ENCODE results near the gene LRRC8A.
"Not testable (repeated sequence)": the region's sequence is repeated elsewhere in the genome, so short reads cannot be mapped to it uniquely, and the experiment has no call there.

LRRC8A gene

GRCh38 chr9:128923493-128923883, 41.6 kb downstream of the LRRC8A start:
- DNase-seq = no peak

- peak; percentile 60 for DNase-seq
Measured at GRCh38 chr9:128927731-128928411, 45.9 kb downstream of the LRRC8A start.

GRCh38 chr9:128928624-128929023, 46.7 kb downstream of the LRRC8A start:
- DNase-seq = no peak

- DNase-seq = no peak
Measured at GRCh38 chr9:128929560-128929959, 47.6 kb downstream of the LRRC8A start.

GRCh38 chr9:128933731-128934130, 51.8 kb downstream of the LRRC8A start:
- no peak for DNase-seq

GRCh38 chr9:128936171-128936865, 54.4 kb downstream of the LRRC8A start:
- DNase-seq = no peak

GRCh38 chr9:128937310-128938165, 55.6 kb downstream of the LRRC8A start:
- no peak for DNase-seq

GRCh38 chr9:128940271-128940921, 58.5 kb downstream of the LRRC8A start:
- no peak for DNase-seq

- DNase-seq = no peak
Measured at GRCh38 chr9:128940946-128941755, 59.2 kb downstream of the LRRC8A start.

- no peak for DNase-seq
Measured at GRCh38 chr9:128943832-128944620, 62.1 kb downstream of the LRRC8A start.

GRCh38 chr9:128944966-128945365, 63.0 kb downstream of the LRRC8A start:
- not testable (repeated sequence) for DNase-seq

- no peak for DNase-seq
Measured at GRCh38 chr9:128945798-128946501, 64.0 kb downstream of the LRRC8A start.

- DNase-seq = peak; percentile 14
Measured at GRCh38 chr9:128946571-128947276, 64.8 kb downstream of the LRRC8A start.

- no peak for DNase-seq
Measured at GRCh38 chr9:128947277-128947526, 65.3 kb downstream of the LRRC8A start.

- DNase-seq = peak; percentile 98
Measured at GRCh38 chr9:128947527-128948301, 65.8 kb downstream of the LRRC8A start, which contains the start of the genes DOLK and NUP188. DOLK (minus strand) TSS chr9:128947603; CDS start chr9:128947303, 300 bp downstream. NUP188 (plus strand) TSS chr9:128947699; CDS start chr9:128947720, 21 bp downstream.

- not testable (repeated sequence) for DNase-seq
Measured at GRCh38 chr9:128961403-128961802, 79.5 kb downstream of the LRRC8A start.
